K562 (cell line): ENCODE data around the gene P2RX1. TPM values are rescaled to one million over a fixed set of nuclear protein-coding genes. Genes with fewer than 3 reads are reported as not detected.

Source experiments
- AFF1 ChIP-seq, 2 experiments: fragments of 450-650 bp; IDR thresholded peaks; 2 replicates each; pipeline ENCODE4 v1.6.1; 2018; ENCODE audit warnings: mild to moderate bottlenecking in 2 of 2, low read depth in 1 of 2; ENCODE audit not compliant: partially characterized antibody in 2 of 2
- CBFA2T3 ChIP-seq: fragments of 450-650 bp; IDR thresholded peaks from 2 replicates; pipeline ENCODE4 v1.6.1; 2017
- DPF2 ChIP-seq: fragments of 450-650 bp; IDR thresholded peaks from 2 replicates; pipeline ENCODE4 v1.6.1; 2016
- ESRRB ChIP-seq: fragments of 250-450 bp; sonication (Bioruptor Pico); IDR thresholded peaks from 2 replicates; pipeline ENCODE4 v1.5.0; 2020; ENCODE audit warnings: mild to moderate bottlenecking, moderate library complexity, borderline replicate concordance
- PHF21A ChIP-seq: fragments of 450-650 bp; IDR thresholded peaks from 2 replicates; pipeline ENCODE4 v1.6.1; 2017; ENCODE audit warnings: low read depth, borderline replicate concordance
- PPARD ChIP-seq: fragments of 250-450 bp; sonication (Bioruptor Pico); IDR thresholded peaks from 2 replicates; pipeline ENCODE4 v1.8.0; 2022; ENCODE audit warnings: inconsistent platforms, mild to moderate bottlenecking, moderate library complexity
- REST ChIP-seq, 2 experiments: fragments of 450-650 bp; formaldehyde crosslinking in 1 of 2; IDR thresholded peaks; 2 replicates each; pipeline versions ENCODE4 v1.4.0 to v1.6.1; 2014 to 2020; ENCODE audit warnings: mild to moderate bottlenecking in 2 of 2, borderline replicate concordance in 1 of 2, low read depth in 1 of 2
- TEAD1 ChIP-seq, 2 experiments: fragments of 450-650 bp in 1 of 2; sonication (generic) in 1 of 2; formaldehyde crosslinking; IDR thresholded peaks; 2 replicates each; pipeline versions ENCODE4 v1.4.0 to v1.8.0; 2020 to 2022; ENCODE audit warnings: mild to moderate bottlenecking in 2 of 2, missing genetic modification reagents in 1 of 2
- polyA plus RNA-seq, 8 experiments: library from polyadenylated mRNA; depleted of rRNA in 4 of 8; stranded (reverse) in 5 of 8; unstranded in 3 of 8; fragments of >200 nt; fragmentation: Nextera tagmentation in 2 of 8; fragmentation: Illumina TruSeq in 1 of 8; extraction: Ambion mirVana in 2 of 8; extraction: Trizol in 1 of 8; gene quantifications; 2 replicates each; pipeline versions ENCODE4 v1.2.1 to v1.2.3, GENCODE V29; 2011 to 2014; ENCODE audit warnings: inconsistent platforms in 1 of 8, missing spikeins in 1 of 8
- total RNA-seq, 7 experiments: library from RNA; depleted of rRNA in 6 of 7; stranded (reverse); fragments of >200 nt in 6 of 7; fragmentation: Illumina TruSeq in 2 of 7; extraction: Trizol in 2 of 7; gene quantifications; 2 replicates each; pipeline versions ENCODE4 v1.2.1 to v1.2.3, GENCODE V29; 2011 to 2021; ENCODE audit warnings: low replicate concordance in 1 of 7
- TF ChIP-seq, protein P1 (sequence below): fragments of 250-450 bp; sonication (Bioruptor Pico); IDR thresholded peaks from 2 replicates; pipeline ENCODE4 v1.8.0; 2021; ENCODE audit warnings: moderate library complexity, mild to moderate bottlenecking, inconsistent platforms

The P2RX1 gene
- total and polyA plus RNA-seq, 9 of the 15 experiments (the other 6 are each of a cell fraction or from before 2014, with no cell fraction given) = 0.27 to 20.3 (median 10.3) TPM

DNA sequence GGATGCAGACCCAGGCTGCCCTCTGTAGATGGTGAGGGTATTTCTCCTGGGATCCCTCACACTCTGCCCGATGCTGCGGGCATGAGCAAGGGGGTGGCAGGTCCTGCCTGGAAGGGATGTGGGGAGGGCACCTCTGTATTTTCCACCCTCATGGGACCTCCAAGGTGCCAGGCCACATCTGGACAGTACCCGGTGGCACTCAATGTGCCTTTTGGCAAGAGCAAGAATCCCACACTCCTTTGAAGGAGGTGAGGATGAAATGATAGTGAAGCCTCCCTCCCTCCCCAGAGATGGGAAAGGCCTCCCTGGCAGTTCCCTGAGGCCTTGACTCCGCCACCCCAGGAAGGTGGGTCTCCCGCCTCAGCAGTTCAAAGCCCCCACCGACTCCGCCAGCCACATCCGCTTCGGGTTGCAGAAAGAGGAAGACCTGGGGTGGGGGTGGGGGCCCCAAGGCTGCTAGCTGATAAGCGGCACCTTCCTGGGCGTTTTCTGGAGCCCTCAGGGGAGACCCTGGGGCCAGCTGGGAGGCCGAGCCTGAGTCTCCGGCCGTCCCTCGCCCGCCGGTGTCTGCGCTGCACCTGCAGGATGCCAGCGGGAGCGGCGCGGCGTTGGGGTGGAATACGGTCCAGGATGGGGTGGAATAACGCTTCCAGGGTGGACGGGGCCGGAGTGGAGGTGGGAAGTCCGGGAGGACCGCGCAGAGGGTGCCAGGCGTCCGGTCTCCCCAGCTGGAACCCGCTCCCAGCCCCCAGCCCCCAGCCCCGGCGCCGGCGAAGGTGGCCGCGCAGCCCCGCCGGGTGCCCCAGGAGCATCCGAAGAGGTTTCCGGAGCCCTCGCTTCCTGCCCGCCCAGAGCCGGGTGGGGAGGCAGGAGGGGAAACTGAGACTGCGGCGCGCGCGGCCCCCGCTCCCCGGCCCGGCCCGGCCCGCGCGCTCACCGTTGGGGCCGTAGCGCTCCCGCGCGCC, 47.3 kb upstream of the P2RX1 start (continued):
- TF ChIP-seq REST (IDR thresholded peaks at IDR 0.05; ENCODE audit: borderline replicate concordance) (no peak), REST (CRISPR knock-in tag; IDR thresholded peaks at IDR 0.05; ENCODE audit: low read depth) (no peak), DPF2 (peak; percentile 58), AFF1 (IDR thresholded peaks at IDR 0.05; ENCODE audit: low read depth in 1 of 2, partially characterized antibody in 2 of 2) (peak in 1 of 2 experiments; percentile 9), ESRRB (CRISPR knock-in tag) (no peak), PPARD (CRISPR knock-in tag) (no peak), PHF21A (no peak), TEAD1 (CRISPR knock-in tag; IDR thresholded peaks at IDR 0.05) (no peak), CBFA2T3 (peak; percentile 57)
- TF ChIP-seq, protein P1, sequence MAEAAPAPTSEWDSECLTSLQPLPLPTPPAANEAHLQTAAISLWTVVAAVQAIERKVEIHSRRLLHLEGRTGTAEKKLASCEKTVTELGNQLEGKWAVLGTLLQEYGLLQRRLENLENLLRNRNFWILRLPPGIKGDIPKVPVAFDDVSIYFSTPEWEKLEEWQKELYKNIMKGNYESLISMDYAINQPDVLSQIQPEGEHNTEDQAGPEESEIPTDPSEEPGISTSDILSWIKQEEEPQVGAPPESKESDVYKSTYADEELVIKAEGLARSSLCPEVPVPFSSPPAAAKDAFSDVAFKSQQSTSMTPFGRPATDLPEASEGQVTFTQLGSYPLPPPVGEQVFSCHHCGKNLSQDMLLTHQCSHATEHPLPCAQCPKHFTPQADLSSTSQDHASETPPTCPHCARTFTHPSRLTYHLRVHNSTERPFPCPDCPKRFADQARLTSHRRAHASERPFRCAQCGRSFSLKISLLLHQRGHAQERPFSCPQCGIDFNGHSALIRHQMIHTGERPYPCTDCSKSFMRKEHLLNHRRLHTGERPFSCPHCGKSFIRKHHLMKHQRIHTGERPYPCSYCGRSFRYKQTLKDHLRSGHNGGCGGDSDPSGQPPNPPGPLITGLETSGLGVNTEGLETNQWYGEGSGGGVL = no peak
